Umbilical cord (tissue), 2 donors: Measurements from ENCODE around the gene KIFC3. TPM values are rescaled to one million over a fixed set of nuclear protein-coding genes. Genes with fewer than 3 reads are reported as not detected.
"Not testable (repeated sequence)": the region's sequence is repeated elsewhere in the genome, so short reads cannot be mapped to it uniquely, and the experiment has no call there.

Experiments used
- DNase-seq: peaks from one replicate; pipeline ENCODE4 v3.0.0-alpha.2; 2015; ENCODE audit warnings: low spot score
- total RNA-seq: library from RNA; depleted of rRNA; stranded (reverse); fragments of >200 nt; gene quantifications from one replicate; pipeline ENCODE4 v1.2.3, GENCODE V29; 2014; ENCODE audit warnings: low replicate concordance; ENCODE audit not compliant: insufficient read depth

Gene KIFC3
- total RNA-seq, 1 donor from 2014 or later, result 40.7 TPM

GRCh38 chr16:57740423-57741071 lies 61.7 kb downstream of the KIFC3 start:
- no peak for DNase-seq

- no peak for DNase-seq
These were observed 62.4 kb downstream of the KIFC3 start for GRCh38 chr16:57739756-57740422.

- DNase-seq, result no peak
These were observed 63.4 kb downstream of the KIFC3 start for GRCh38 chr16:57738844-57739243.

- DNase-seq, result peak; percentile 90
These were observed 65.6 kb downstream of the KIFC3 start for GRCh38 chr16:57736419-57737351.

DNA sequence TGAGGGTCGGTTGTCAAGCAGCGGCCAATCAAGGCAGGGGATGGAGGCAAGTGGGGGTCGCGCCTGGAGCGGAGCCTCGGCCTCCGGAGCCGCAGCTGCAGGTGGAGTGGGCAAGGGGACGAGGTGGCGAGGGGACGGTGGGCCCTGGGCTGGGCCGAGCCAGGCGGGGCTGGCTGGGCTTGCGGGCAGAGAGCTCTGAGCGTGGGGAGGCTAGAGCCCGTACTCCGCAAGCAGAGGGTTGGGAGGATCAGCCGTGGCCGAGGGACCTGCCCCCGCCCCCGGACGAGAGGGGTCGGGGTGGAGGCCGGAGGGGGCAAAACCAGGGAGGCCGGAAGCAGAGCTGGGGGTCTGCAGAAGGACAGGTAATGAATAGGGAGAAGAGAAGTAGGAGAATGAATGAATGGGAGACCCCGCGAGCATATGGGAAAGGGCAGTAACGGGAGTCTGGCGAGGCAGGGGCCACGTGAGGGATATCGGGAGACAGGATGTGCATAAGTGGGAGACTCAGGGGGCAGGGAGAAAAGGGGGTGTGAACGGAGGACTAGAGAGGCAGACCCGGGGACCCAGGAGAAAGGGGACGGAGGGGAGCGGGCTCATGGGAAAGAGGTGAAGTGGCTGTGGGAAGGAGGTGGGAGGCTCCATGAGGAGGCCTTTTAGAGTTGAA lies 66.4 kb downstream of the KIFC3 start, which contains the start of gene KATNB1:
TSS of gene KATNB1 (plus strand) at position 16 of the 664 bp plus-strand sequence. CDS start 1,474 bp downstream, outside the sequence.
- DNase-seq, result peak; percentile 31

DNA sequence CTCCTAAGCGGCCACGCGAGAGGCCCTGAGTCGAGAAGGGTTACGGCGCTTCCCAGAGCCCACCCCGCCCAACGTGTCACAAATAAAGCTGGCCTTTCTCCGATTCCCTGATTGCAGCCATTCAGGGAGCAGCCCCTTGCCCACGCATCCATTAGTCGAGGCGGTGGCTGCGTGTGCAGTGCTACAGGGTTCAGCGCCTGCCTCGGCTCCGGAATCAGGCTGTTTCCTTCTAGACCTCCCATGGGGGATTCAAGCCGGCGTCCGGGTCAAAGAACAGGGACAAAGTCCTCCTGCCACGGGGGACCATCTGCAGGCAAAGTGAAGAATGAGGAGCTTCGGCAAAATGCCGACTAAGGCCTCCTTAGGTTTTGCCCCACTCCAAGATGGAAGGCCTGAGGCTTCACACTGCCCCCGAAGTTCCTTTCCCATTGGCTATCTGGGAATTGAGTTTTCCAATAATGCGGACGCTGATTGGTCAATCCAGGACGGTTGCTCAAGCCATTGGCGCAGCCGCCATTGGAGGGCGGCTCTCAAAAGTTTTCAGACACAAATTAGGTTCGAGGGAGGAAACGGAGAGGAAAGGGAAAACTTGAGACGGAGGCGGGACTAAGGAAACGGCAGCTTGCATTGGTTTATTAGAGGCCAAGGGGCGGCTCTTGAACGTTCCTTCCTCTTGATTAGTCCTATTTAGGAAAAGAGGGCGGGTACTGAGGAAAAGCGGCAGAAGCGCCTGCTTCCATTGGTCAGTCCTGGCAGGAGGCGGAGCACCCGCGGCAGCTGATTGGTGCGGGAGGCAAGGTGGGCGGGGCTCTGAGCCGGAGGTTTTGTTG lies 67.2 kb downstream of the KIFC3 start:
- peak; percentile 100 for DNase-seq

DNA sequence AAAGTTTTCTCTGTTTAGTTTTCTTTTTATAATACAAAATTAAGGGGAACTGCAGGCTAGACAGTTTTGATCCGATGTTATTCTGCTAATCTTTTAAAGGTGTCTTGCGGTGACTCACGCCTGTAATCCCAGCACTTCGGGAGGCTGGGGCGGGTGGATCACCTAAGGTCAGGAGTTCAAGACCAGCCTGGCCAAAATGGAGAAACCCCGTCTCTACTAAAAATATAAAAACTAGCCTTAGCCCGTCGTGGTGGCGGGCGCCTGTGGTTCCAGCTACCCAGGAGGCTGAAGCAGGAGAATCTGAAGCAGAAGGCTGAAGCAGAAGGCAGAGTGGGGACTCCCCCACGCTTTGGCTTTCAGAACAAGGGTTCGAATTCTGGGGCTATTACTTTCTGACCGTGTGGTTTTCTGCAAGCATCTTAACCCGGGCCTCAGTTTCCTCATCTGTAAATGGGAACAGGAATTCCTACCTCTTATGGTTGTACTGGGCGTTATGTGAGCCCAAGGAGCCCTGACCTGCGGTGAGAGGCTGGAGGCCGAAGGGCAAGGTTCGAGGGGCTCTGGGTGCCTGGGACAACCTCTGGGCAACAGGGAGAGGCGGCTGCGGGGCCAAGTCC lies 67.9 kb downstream of the KIFC3 start:
- no peak for DNase-seq

DNA sequence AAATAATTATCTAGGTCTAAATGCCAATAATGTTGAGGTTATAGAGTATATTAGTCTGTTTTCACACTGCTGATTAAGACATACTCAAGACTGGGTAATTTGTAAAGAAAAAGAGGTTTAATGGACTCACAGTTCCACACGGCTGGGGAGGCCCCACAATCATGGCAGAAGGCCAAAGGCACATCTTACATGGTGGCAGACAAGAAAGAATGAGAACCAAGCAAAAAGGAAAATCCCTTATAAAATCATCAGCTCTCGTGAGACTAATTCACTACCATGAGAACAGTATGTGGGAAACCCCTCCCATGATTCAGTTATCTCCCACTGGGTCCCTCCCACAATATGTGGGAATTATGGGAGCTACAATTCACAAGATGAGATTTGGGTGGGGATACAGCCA lies 69.6 kb downstream of the KIFC3 start:
- DNase-seq, result no peak

DNA sequence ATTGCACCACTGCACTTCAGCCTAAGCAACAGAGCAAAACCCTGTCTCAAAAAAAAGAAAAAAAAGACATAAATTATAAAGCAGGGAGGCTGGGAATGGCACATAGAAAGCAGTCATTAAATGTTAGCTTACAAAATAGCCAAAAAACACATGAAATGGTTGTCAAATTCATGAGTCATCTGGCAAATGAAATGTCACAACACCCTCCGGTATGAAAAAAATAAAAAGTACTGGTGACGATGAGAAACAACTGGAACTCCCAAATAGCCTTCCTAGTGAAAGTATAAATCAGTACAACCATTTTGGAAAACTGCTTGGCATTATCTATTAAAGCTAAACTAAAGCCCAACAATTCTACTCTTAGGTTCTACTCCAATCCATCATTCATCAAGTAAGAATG lies 70.3 kb downstream of the KIFC3 start:
- DNase-seq, result no peak

DNA sequence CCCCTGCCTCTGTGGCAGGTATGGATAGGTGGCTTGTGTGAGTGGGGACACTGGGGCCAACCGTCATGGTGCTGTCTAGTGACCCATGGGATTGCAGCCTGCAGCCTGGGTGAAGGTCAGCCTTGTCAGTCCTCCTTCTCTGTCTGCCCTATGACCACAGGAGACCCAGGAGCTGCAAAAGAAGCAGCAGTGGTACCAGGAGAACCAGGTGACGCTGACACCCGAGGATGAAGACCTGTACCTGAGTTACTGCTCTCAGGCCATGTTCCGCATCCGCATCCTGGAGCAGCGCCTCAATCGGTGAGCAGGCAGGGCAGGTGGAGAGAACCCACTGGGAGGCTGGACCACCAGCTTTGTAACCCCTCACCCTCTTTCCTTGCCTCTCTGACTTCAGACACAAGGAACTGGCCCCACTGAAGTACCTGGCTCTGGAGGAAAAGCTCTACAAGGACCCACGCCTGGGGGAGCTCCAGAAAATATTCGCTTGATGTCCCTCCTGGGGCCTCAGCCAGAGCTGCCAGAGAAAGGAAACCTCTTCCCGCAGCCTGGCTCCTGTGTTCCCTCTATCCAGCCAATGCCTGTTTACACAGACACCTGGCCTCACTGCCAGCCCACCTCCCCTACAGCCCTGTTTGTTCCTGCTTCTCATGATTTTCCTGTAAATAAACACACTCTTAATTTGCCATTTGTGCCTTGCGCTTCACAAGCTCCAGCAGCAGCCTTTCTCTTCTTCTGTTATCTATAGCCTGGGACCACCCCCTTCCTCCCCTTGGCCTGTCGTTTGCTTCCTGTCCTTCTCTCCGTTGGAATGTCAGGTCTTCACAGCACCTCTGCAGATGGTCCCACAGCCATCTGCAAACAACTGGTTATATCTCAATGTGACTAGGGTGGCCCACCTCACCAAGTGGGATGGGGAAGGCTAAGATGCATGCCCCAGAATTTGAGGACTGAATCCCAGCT lies 71.2 kb downstream of the KIFC3 start:
- DNase-seq, result no peak

- DNase-seq, result not testable (repeated sequence)
These were observed 72.4 kb downstream of the KIFC3 start for GRCh38 chr16:57729852-57730251.

GRCh38 chr16:57729182-57729484 lies 73.2 kb downstream of the KIFC3 start:
- no peak for DNase-seq

- DNase-seq, result no peak
These were observed 73.7 kb downstream of the KIFC3 start for GRCh38 chr16:57728336-57729181.

DNA sequence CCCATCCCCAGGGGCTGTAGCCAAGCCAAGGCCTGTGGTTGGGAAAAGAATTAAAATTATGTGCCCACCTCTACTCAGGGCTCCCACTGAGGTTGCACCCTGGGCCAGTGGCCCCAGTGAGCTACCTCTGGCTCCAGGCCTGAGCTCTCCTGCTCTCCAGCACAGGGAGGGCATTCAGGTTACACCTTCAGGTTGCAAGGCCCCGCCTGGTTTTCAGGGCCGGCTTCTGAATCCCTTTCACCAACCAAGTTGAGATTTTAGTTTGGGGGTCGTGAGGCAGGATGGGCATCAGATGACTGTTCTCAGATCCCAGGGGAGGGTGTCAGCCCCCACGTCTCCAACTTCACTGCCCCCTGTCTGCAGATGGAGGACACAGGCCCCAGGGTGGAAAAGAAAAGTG lies 74.7 kb downstream of the KIFC3 start:
- DNase-seq, result no peak

DNA sequence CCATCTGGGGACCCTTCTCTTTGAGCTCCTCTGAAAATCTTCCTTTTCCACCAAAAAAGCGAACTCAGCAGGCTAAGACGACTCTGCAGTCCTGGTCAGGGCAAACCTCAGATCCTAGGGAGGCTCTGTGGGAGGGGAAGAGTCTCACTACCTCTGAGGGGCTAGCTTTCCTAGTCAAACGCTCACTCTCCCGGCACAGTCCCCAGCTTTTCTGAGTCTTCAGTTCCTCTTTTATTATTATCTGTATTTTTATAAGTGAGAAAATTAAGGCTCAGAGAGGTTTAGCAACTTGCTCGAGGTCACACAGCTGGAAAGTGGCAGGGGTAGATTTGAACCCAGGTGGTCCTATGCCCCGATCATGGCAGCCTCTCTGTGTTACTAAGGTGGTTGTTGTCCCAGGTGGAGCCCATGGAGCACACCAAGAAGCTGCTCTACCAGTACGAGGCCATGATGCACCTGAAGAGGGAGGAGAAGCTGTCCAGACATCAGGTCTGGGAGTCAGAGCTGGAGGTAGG lies 75.8 kb downstream of the KIFC3 start:
- no peak for DNase-seq

DNA sequence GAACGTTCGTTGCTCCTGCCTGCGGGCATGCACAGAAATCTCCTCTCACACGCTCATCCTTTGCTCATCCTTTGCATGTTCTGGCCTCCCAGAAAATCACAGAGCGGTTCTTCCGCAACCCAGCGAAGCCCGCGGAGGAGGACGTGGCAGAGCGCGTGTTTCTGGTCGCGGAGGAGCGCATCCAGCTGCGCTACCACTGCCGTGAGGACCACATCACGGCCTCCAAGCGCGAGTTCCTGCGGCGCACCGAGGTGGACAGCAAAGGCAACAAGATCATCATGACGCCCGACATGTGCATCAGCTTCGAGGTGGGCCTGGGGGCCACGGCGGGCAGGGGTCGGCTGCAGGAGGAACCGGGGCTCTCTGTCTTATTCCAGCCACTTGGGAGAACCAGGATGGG lies 76.3 kb downstream of the KIFC3 start:
- no peak for DNase-seq

DNA sequence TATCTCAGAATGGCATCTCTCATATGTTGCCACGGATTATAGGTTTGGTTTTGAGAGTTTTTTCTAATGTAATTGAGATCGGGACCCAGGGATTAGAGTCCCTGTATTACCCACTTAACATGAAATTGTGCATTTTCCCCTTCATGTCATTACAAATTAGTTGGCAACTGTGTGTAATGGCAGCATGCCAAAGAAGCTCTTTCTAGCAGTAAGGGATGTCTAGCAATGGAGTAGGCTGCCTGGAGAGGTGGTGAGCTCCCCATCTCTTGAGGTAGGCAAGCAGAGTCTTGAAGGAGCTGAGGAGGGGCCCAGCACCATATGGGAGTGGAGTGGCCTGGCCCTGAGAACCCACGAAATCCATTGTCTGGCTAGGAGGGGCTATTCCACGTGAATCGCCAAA lies 76.7 kb downstream of the KIFC3 start:
- no peak for DNase-seq

DNA sequence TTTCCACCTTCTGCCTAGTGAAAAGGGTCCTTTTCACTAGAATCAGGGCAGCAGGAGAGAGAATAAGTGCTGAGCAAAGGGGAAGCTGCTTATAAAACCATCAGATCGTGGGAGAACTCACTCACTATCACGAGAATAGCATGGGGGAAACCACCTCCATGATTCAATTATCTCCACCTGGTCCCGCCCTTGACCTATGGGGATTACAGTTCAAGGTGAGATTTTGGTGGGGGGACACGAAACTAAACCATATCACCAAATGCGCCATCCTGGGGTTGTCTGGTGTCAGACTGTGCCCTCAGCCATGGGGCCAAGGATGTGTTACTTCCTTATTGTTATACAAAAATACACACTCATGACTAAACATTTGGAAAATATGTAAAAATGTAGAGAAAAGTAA lies 77.1 kb downstream of the KIFC3 start:
- no peak for DNase-seq
